IPS-11a (cell line): Measurements from ENCODE around the gene PPP2R5C.

ENCODE experiments used
- H3K4me3 ChIP-seq: one replicate; pipeline ENCODE4 v1.5.1; 2013; ENCODE audit warnings: low read depth, low read length, control low read depth

PPP2R5C gene

GRCh38 chr14:101813171-101813759, 51.8 kb downstream of the PPP2R5C start:
- no peak overlapping the region for H3K4me3 ChIP-seq

GRCh38 chr14:101813833-101814232, 52.3 kb downstream of the PPP2R5C start:
- H3K4me3 ChIP-seq: no peak overlapping the region

- H3K4me3 ChIP-seq: no peak overlapping the region
Measured at GRCh38 chr14:101814934-101815333, 53.4 kb downstream of the PPP2R5C start.

- H3K4me3 ChIP-seq: no peak overlapping the region
Measured at GRCh38 chr14:101815994-101816393, 54.5 kb downstream of the PPP2R5C start.

- no peak overlapping the region for H3K4me3 ChIP-seq
Measured at GRCh38 chr14:101817501-101818001, 56.0 kb downstream of the PPP2R5C start.

GRCh38 chr14:101819251-101819990, 57.9 kb downstream of the PPP2R5C start:
- no peak overlapping the region for H3K4me3 ChIP-seq

- no peak overlapping the region for H3K4me3 ChIP-seq
Measured at GRCh38 chr14:101820283-101820798, 58.8 kb downstream of the PPP2R5C start.

- no peak overlapping the region for H3K4me3 ChIP-seq
Measured at GRCh38 chr14:101821528-101821927, 60.0 kb downstream of the PPP2R5C start.

GRCh38 chr14:101823066-101823465, 61.6 kb downstream of the PPP2R5C start:
- H3K4me3 ChIP-seq: no peak overlapping the region

- H3K4me3 ChIP-seq: no peak overlapping the region
Measured at GRCh38 chr14:101823511-101824120, 62.1 kb downstream of the PPP2R5C start.

GRCh38 chr14:101824339-101824727, 62.8 kb downstream of the PPP2R5C start:
- H3K4me3 ChIP-seq: no peak overlapping the region

- no peak overlapping the region for H3K4me3 ChIP-seq
Measured at GRCh38 chr14:101825797-101826196, 64.3 kb downstream of the PPP2R5C start.

GRCh38 chr14:101826351-101826750, 64.8 kb downstream of the PPP2R5C start:
- no peak overlapping the region for H3K4me3 ChIP-seq

GRCh38 chr14:101827286-101827685, 65.8 kb downstream of the PPP2R5C start:
- no peak overlapping the region for H3K4me3 ChIP-seq

GRCh38 chr14:101828046-101828445, 66.5 kb downstream of the PPP2R5C start:
- no peak overlapping the region for H3K4me3 ChIP-seq

GRCh38 chr14:101830271-101830670, 68.8 kb downstream of the PPP2R5C start:
- H3K4me3 ChIP-seq: no peak overlapping the region

GRCh38 chr14:101833045-101833444, 71.5 kb downstream of the PPP2R5C start:
- H3K4me3 ChIP-seq: no peak overlapping the region

GRCh38 chr14:101834397-101834796, 72.9 kb downstream of the PPP2R5C start:
- no peak overlapping the region for H3K4me3 ChIP-seq

- no peak overlapping the region for H3K4me3 ChIP-seq
Measured at GRCh38 chr14:101834800-101835547, 73.5 kb downstream of the PPP2R5C start.

- H3K4me3 ChIP-seq: no peak overlapping the region
Measured at GRCh38 chr14:101835566-101835965, 74.1 kb downstream of the PPP2R5C start.

- no peak overlapping the region for H3K4me3 ChIP-seq
Measured at GRCh38 chr14:101836135-101836534, 74.6 kb downstream of the PPP2R5C start.
